ENCODE results near the gene KCND3.

The KCND3 gene

DNA sequence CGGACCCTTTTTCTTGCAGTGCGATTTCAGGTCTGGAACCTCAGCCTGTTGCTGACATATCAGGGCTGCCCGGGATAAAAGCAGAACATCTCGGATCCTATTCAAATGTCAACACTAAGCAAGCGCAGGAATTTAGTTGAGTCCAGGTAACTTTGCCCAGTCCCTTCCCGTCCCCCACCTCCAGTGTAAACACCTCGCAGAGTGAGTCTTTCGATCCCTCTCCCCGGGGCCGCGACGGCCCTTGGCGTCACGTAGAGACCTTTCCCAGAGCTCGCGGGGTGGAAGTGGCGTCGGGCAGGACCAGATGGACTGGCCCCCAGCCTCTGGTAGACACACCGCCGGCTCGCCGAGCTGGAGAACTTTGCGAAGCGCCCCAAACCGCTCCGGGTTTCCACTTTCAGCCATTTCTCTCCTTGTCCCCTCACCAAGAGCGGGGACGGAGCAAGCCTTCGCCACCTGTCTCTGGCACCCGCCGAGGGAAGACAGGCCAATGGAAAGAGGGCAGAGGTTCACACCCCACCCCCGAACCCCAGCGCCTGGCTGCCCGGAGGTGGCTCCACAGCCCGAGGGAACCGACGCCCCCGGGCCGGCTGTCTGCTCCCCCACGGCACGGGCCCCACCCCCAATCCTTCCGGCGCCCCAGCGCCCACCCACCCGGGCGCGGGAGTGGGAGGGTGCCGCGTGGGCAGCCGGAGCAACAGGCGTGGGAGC lies 570 bp downstream of the KCND3 start:
- no peak overlapping the region for H3K27ac ChIP-seq

DNA sequence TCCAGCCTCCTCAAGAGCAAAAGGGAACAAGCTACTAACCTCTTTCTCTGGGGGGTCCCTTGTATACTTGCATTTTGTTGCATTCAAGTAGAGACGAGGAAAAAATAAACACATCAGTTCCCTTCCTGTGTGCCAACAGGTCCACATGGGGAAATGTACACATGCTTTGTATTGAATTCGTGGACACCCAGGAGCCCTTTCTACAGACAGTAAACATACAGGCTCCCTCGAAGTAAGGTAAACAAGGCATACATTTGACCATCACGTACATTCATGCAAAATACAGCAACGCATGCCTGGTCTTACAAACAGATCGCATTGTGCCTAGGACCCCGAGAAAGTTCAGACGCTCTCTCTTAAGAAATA lies 1.1 kb downstream of the KCND3 start:
- H3K27ac ChIP-seq, result no peak overlapping the region
- TF ChIP-seq, protein P1, sequence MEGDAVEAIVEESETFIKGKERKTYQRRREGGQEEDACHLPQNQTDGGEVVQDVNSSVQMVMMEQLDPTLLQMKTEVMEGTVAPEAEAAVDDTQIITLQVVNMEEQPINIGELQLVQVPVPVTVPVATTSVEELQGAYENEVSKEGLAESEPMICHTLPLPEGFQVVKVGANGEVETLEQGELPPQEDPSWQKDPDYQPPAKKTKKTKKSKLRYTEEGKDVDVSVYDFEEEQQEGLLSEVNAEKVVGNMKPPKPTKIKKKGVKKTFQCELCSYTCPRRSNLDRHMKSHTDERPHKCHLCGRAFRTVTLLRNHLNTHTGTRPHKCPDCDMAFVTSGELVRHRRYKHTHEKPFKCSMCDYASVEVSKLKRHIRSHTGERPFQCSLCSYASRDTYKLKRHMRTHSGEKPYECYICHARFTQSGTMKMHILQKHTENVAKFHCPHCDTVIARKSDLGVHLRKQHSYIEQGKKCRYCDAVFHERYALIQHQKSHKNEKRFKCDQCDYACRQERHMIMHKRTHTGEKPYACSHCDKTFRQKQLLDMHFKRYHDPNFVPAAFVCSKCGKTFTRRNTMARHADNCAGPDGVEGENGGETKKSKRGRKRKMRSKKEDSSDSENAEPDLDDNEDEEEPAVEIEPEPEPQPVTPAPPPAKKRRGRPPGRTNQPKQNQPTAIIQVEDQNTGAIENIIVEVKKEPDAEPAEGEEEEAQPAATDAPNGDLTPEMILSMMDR (IDR thresholded peaks at IDR 0.05), result no peak
- TF ChIP-seq ZFX (IDR thresholded peaks at IDR 0.05; ENCODE audit: borderline replicate concordance), result no peak

More for the DNA sequence above, 570 bp downstream of the KCND3 start:
- TF ChIP-seq, protein P1 (IDR thresholded peaks at IDR 0.05), result no peak
- TF ChIP-seq ZFX (IDR thresholded peaks at IDR 0.05; ENCODE audit: borderline replicate concordance), result no peak

DNA sequence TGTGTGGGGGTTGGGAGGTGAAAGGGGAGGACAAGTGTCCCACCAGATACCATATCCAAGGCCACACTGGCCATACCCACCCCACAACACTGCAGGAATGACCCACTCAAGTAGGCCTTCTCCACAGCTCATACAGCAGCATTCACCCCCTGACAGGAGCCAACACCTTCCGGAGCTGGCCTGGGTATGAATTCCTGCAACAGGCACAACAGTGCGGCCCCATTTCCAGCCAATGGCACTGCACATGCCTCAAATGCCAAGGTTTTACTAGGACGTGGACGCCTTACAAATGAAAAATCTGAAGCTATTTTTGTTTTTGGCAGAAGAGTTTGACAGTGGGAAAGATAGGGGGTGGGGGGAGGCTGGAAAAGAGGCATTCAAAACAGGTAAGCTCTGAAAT lies 2.0 kb downstream of the KCND3 start:
- TF ChIP-seq, protein P1 (IDR thresholded peaks at IDR 0.05), result no peak
- TF ChIP-seq ZFX (IDR thresholded peaks at IDR 0.05; ENCODE audit: borderline replicate concordance), result no peak

GRCh38 chr1:111983500-111983899 lies 6.0 kb downstream of the KCND3 start:
- TF ChIP-seq, protein P1 (IDR thresholded peaks at IDR 0.05), result no peak
- no peak for TF ChIP-seq ZFX (IDR thresholded peaks at IDR 0.05; ENCODE audit: borderline replicate concordance)
- H3K27ac ChIP-seq, result no peak overlapping the region

More for the DNA sequence above, 2.0 kb downstream of the KCND3 start:
- no peak overlapping the region for H3K27ac ChIP-seq

GRCh38 chr1:111982428-111982827 lies 7.0 kb downstream of the KCND3 start:
- H3K27ac ChIP-seq, result no peak overlapping the region
- TF ChIP-seq ZFX (IDR thresholded peaks at IDR 0.05; ENCODE audit: borderline replicate concordance), result no peak
- TF ChIP-seq, protein P1 (IDR thresholded peaks at IDR 0.05), result no peak

- no peak overlapping the region for H3K27ac ChIP-seq
- TF ChIP-seq, protein P1 (IDR thresholded peaks at IDR 0.05), result no peak
- no peak for TF ChIP-seq ZFX (IDR thresholded peaks at IDR 0.05; ENCODE audit: borderline replicate concordance)
These were observed 7.6 kb downstream of the KCND3 start for GRCh38 chr1:111981871-111982270.

GRCh38 chr1:111981090-111981489 lies 8.4 kb downstream of the KCND3 start:
- TF ChIP-seq, protein P1 (IDR thresholded peaks at IDR 0.05), result no peak
- TF ChIP-seq ZFX (IDR thresholded peaks at IDR 0.05; ENCODE audit: borderline replicate concordance), result no peak
- H3K27ac ChIP-seq, result no peak overlapping the region

All from 22Rv1 (cell line).